SHP77 treated with DMSO at 0.1 percent for 48 hours (cell line): ENCODE data around the gene LRRFIP1.
A peak's percentile ranks its signal among the peaks of the same experiment; 100 is the strongest.

ENCODE experiments used
- DNase-seq: peaks from one replicate; lab custom pipeline; 2025; lab: John Stamatoyannopoulos, UW

Gene LRRFIP1

GRCh38 chr2:237704501-237705434 lies 77.4 kb downstream of the LRRFIP1 start:
- DNase-seq: no peak

- DNase-seq: no peak
Observed at GRCh38 chr2:237706257-237706656, 78.9 kb downstream of the LRRFIP1 start.

GRCh38 chr2:237708065-237708398 lies 80.6 kb downstream of the LRRFIP1 start:
- DNase-seq: no peak

GRCh38 chr2:237708491-237708890 lies 81.1 kb downstream of the LRRFIP1 start:
- DNase-seq: no peak

GRCh38 chr2:237708961-237709360 lies 81.6 kb downstream of the LRRFIP1 start:
- no peak for DNase-seq

- DNase-seq: no peak
Observed at GRCh38 chr2:237711458-237712150, 84.2 kb downstream of the LRRFIP1 start.

- no peak for DNase-seq
Observed at GRCh38 chr2:237712477-237713377, 85.3 kb downstream of the LRRFIP1 start.

GRCh38 chr2:237714690-237715458 lies 87.5 kb downstream of the LRRFIP1 start:
- DNase-seq: no peak

- DNase-seq: peak; percentile 58
Observed at GRCh38 chr2:237715459-237715947, 88.1 kb downstream of the LRRFIP1 start.

GRCh38 chr2:237716011-237716410 lies 88.6 kb downstream of the LRRFIP1 start:
- DNase-seq: no peak

- DNase-seq: no peak
Observed at GRCh38 chr2:237717366-237718276, 90.2 kb downstream of the LRRFIP1 start.

GRCh38 chr2:237718277-237718634 lies 90.9 kb downstream of the LRRFIP1 start:
- DNase-seq: no peak

GRCh38 chr2:237720444-237720843 lies 93.1 kb downstream of the LRRFIP1 start:
- DNase-seq: no peak

- no peak for DNase-seq
Observed at GRCh38 chr2:237720957-237721356, 93.6 kb downstream of the LRRFIP1 start.

GRCh38 chr2:237721458-237721857 lies 94.1 kb downstream of the LRRFIP1 start:
- DNase-seq: no peak

GRCh38 chr2:237722616-237723015 lies 95.2 kb downstream of the LRRFIP1 start:
- no peak for DNase-seq

- DNase-seq: no peak
Observed at GRCh38 chr2:237723023-237723422, 95.6 kb downstream of the LRRFIP1 start.

- DNase-seq: peak; percentile 38
Observed at GRCh38 chr2:237723602-237724001, 96.2 kb downstream of the LRRFIP1 start.

GRCh38 chr2:237724811-237725478 lies 97.6 kb downstream of the LRRFIP1 start:
- peak; percentile 74 for DNase-seq

GRCh38 chr2:237725661-237726060 lies 98.3 kb downstream of the LRRFIP1 start:
- DNase-seq: no peak
